Measurements from ENCODE around the gene METTL22.

The METTL22 gene

GRCh38 chr16:8646326-8647053 is 25.0 kb downstream of the METTL22 start:
- Histone ChIP-seq H3K79me2 (ENCODE audit: insufficient read depth, low read length) (no peaks in the 10 kb centered on the region), H3K4me3 (ENCODE audit: low read depth in 1 of 2, low read length in 2 of 2) (no peak overlapping the region), H3K4me2 (ENCODE audit: insufficient read depth, low read length) (no peak overlapping the region), H3K36me3 (ENCODE audit: insufficient read depth, low read length) (peaks cover 69% of the 10 kb centered on the region), H3K9ac (ENCODE audit: low read depth, low read length) (no peak overlapping the region), H4K20me1 (ENCODE audit: insufficient read depth, low read length) (no peaks in the 10 kb centered on the region), H2AFZ (ENCODE audit: low read depth, low read length) (no peak overlapping the region), H3K9me3 (ENCODE audit: insufficient read depth, low read length, severe bottlenecking) (no peaks in the 10 kb centered on the region), H3K27ac (ENCODE audit: low read length) (no peak overlapping the region), H3K4me1 (ENCODE audit: insufficient read depth, low read length) (no peaks in the 10 kb centered on the region), H3K27me3 (ENCODE audit: insufficient read depth, low read length, poor library complexity) (no peaks in the 10 kb centered on the region)
- ATAC-seq (ENCODE audit: insufficient read depth, low read depth) (no peak), DNase-seq (no peak)
- no peak for TF ChIP-seq CTCF (IDR thresholded peaks at IDR 0.05; ENCODE audit: borderline replicate concordance, extremely low read depth, low read length, poor library complexity, severe bottlenecking)
- TF ChIP-seq EZH2 (IDR thresholded peaks at IDR 0.05; ENCODE audit: borderline replicate concordance, low read depth, low read length, severe bottlenecking) = no peak

GRCh38 chr16:8647721-8648318 is 26.3 kb downstream of the METTL22 start:
- Histone ChIP-seq H2AFZ (ENCODE audit: low read depth, low read length) (no peak overlapping the region), H3K27me3 (ENCODE audit: insufficient read depth, low read length, poor library complexity) (no peaks in the 10 kb centered on the region), H3K79me2 (ENCODE audit: insufficient read depth, low read length) (no peaks in the 10 kb centered on the region), H3K9ac (ENCODE audit: low read depth, low read length) (no peak overlapping the region), H3K27ac (ENCODE audit: low read length) (no peak overlapping the region), H3K4me3 (ENCODE audit: low read depth in 1 of 2, low read length in 2 of 2) (no peak overlapping the region), H3K4me2 (ENCODE audit: insufficient read depth, low read length) (no peak overlapping the region), H4K20me1 (ENCODE audit: insufficient read depth, low read length) (no peaks in the 10 kb centered on the region), H3K4me1 (ENCODE audit: insufficient read depth, low read length) (no peaks in the 10 kb centered on the region), H3K9me3 (ENCODE audit: insufficient read depth, low read length, severe bottlenecking) (no peaks in the 10 kb centered on the region), H3K36me3 (ENCODE audit: insufficient read depth, low read length) (peaks cover 56% of the 10 kb centered on the region)
- ATAC-seq (ENCODE audit: insufficient read depth, low read depth) = no peak
- no peak for DNase-seq
- TF ChIP-seq EZH2 (IDR thresholded peaks at IDR 0.05; ENCODE audit: borderline replicate concordance, low read depth, low read length, severe bottlenecking) = no peak
- TF ChIP-seq CTCF (IDR thresholded peaks at IDR 0.05; ENCODE audit: borderline replicate concordance, extremely low read depth, low read length, poor library complexity, severe bottlenecking) = no peak

GRCh38 chr16:8648877-8649276 is 27.4 kb downstream of the METTL22 start:
- no peak for ATAC-seq (ENCODE audit: insufficient read depth, low read depth)
- Histone ChIP-seq H4K20me1 (ENCODE audit: insufficient read depth, low read length) (no peaks in the 10 kb centered on the region), H3K9ac (ENCODE audit: low read depth, low read length) (no peak overlapping the region), H3K27ac (ENCODE audit: low read length) (no peak overlapping the region), H3K4me3 (ENCODE audit: low read depth in 1 of 2, low read length in 2 of 2) (no peak overlapping the region), H3K4me1 (ENCODE audit: insufficient read depth, low read length) (no peaks in the 10 kb centered on the region), H3K4me2 (ENCODE audit: insufficient read depth, low read length) (no peak overlapping the region), H3K79me2 (ENCODE audit: insufficient read depth, low read length) (no peaks in the 10 kb centered on the region), H3K9me3 (ENCODE audit: insufficient read depth, low read length, severe bottlenecking) (no peaks in the 10 kb centered on the region), H3K27me3 (ENCODE audit: insufficient read depth, low read length, poor library complexity) (no peaks in the 10 kb centered on the region), H2AFZ (ENCODE audit: low read depth, low read length) (no peak overlapping the region), H3K36me3 (ENCODE audit: insufficient read depth, low read length) (peaks cover 48% of the 10 kb centered on the region)
- TF ChIP-seq CTCF (IDR thresholded peaks at IDR 0.05; ENCODE audit: borderline replicate concordance, extremely low read depth, low read length, poor library complexity, severe bottlenecking) = no peak
- no peak for TF ChIP-seq EZH2 (IDR thresholded peaks at IDR 0.05; ENCODE audit: borderline replicate concordance, low read depth, low read length, severe bottlenecking)
- no peak for DNase-seq

Measured in DND-41 (cell line).